ENCODE measurements around the gene NFE2L1.
"Not testable (repeated sequence)": the region's sequence is repeated elsewhere in the genome, so short reads cannot be mapped to it uniquely, and the experiment has no call there.

Gene NFE2L1

GRCh38 chr17:48047741-48048383, at the start of gene NFE2L1:
TSS of gene NFE2L1 (plus strand) at chr17:48048359. CDS start at chr17:48051119, 2,760 bp downstream.
- peak; percentile 99 for DNase-seq

GRCh38 chr17:47999582-47999981, 48.6 kb upstream of the NFE2L1 start:
- no peak for DNase-seq

- no peak for DNase-seq
These were observed 47.0 kb upstream of the NFE2L1 start for GRCh38 chr17:48001197-48001596.

GRCh38 chr17:48001657-48002056, 46.5 kb upstream of the NFE2L1 start:
- DNase-seq: not testable (repeated sequence)

- no peak for DNase-seq
These were observed 45.8 kb upstream of the NFE2L1 start for GRCh38 chr17:48002266-48002915.

- DNase-seq: no peak
These were observed 45.2 kb upstream of the NFE2L1 start for GRCh38 chr17:48002916-48003416.

GRCh38 chr17:48003417-48004151, 44.6 kb upstream of the NFE2L1 start:
- DNase-seq: no peak

- DNase-seq: no peak
These were observed 43.2 kb upstream of the NFE2L1 start for GRCh38 chr17:48004983-48005382.

- no peak for DNase-seq
These were observed 41.0 kb upstream of the NFE2L1 start for GRCh38 chr17:48006936-48007709.

- no peak for DNase-seq
These were observed 38.0 kb upstream of the NFE2L1 start for GRCh38 chr17:48010193-48010592.

GRCh38 chr17:48011405-48012150, 36.6 kb upstream of the NFE2L1 start:
- DNase-seq: no peak

- no peak for DNase-seq
These were observed 36.0 kb upstream of the NFE2L1 start for GRCh38 chr17:48012151-48012520.

GRCh38 chr17:48012654-48013053, 35.5 kb upstream of the NFE2L1 start:
- no peak for DNase-seq

GRCh38 chr17:48013876-48014594, 34.1 kb upstream of the NFE2L1 start:
- DNase-seq: no peak

- DNase-seq: no peak
These were observed 33.5 kb upstream of the NFE2L1 start for GRCh38 chr17:48014595-48015111.

- DNase-seq: no peak
These were observed 32.0 kb upstream of the NFE2L1 start for GRCh38 chr17:48016112-48016511.

- DNase-seq: not testable (repeated sequence)
These were observed 30.4 kb upstream of the NFE2L1 start for GRCh38 chr17:48017817-48018158.

GRCh38 chr17:48021934-48022333, 26.2 kb upstream of the NFE2L1 start:
- DNase-seq: no peak

- no peak for DNase-seq
These were observed 25.3 kb upstream of the NFE2L1 start for GRCh38 chr17:48022901-48023300.

GRCh38 chr17:48023400-48024148, 24.6 kb upstream of the NFE2L1 start:
- DNase-seq: no peak

Data from SW 1271 (cell line).